CD4-positive, alpha-beta memory T cell (primary cell): ENCODE measurements around the gene SMAD5. TPM values are rescaled to one million over a fixed set of nuclear protein-coding genes. Genes with fewer than 3 reads are reported as not detected.

ENCODE experiments used
- CTCF ChIA-PET: fragments of 350-600 bp; sonication (Branson Sonifier 250); formaldehyde crosslinking; loops from one replicate; lab custom pipeline; 2021; ENCODE audit warnings: inconsistent platforms; ENCODE audit not compliant: partially characterized antibody; lab: Charles Lee
- POLR2A ChIA-PET: fragments of 350-600 bp; sonication (Branson Sonifier 250); formaldehyde crosslinking; loops from one replicate; lab custom pipeline; 2021; ENCODE audit not compliant: partially characterized antibody; lab: Charles Lee
- DNase-seq, 5 donors: peaks; one replicate each; pipeline versions ENCODE4 v3.0.0 to v3.0.0-alpha.2; 2020 to 2022; ENCODE audit warnings: mixed read lengths in 1 of 5
- H3K27ac ChIP-seq: one replicate; pipeline ENCODE4 v1.7.0; 2013; ENCODE audit warnings: low read depth, low read length
- H3K27me3 ChIP-seq: 2 replicates; pipeline ENCODE4 v1.7.0; 2013; ENCODE audit warnings: mild to moderate bottlenecking, low read length, moderate library complexity; ENCODE audit not compliant: insufficient read depth
- H3K36me3 ChIP-seq: 2 replicates; pipeline ENCODE4 v1.7.0; 2013; ENCODE audit warnings: mild to moderate bottlenecking, low read length, moderate library complexity; ENCODE audit not compliant: insufficient read depth
- H3K4me1 ChIP-seq: 2 replicates; pipeline ENCODE4 v1.7.0; 2013; ENCODE audit warnings: mild to moderate bottlenecking, low read length, moderate library complexity; ENCODE audit not compliant: insufficient read depth
- H3K4me3 ChIP-seq, 2 donors: one replicate each; pipeline ENCODE4 v1.7.0; 2013; ENCODE audit warnings: low read length in 2 of 2, mild to moderate bottlenecking in 1 of 2
- H3K9me3 ChIP-seq, 2 donors: one replicate each; pipeline ENCODE4 v1.7.0; 2013; ENCODE audit warnings: low read length in 2 of 2, control low read depth in 1 of 2; ENCODE audit not compliant: control insufficient read depth in 1 of 2
- H3K27ac Mint-ChIP-seq, 7 donors: one replicate each; pipeline ENCODE4 v1.8.0; 2020 to 2021; ENCODE audit warnings: mixed read lengths in 7 of 7, mild to moderate bottlenecking in 6 of 7, inconsistent platforms in 3 of 7, moderate library complexity in 3 of 7
- H3K27me3 Mint-ChIP-seq, 2 donors: one replicate each; pipeline ENCODE4 v1.8.0; 2020 to 2021; ENCODE audit warnings: mixed read lengths in 2 of 2
- H3K36me3 Mint-ChIP-seq, 2 donors: one replicate each; pipeline ENCODE4 v1.8.0; 2020 to 2021; ENCODE audit warnings: mixed read lengths in 2 of 2, inconsistent platforms in 1 of 2, mild to moderate bottlenecking in 1 of 2
- H3K4me1 Mint-ChIP-seq, 4 donors: one replicate each; pipeline ENCODE4 v1.8.0; 2020 to 2021; ENCODE audit warnings: mixed read lengths in 4 of 4, mild to moderate bottlenecking in 1 of 4
- H3K4me3 Mint-ChIP-seq, 8 donors: one replicate each; pipeline ENCODE4 v1.8.0; 2020 to 2021; ENCODE audit warnings: mixed read lengths in 8 of 8, mild to moderate bottlenecking in 7 of 8, moderate library complexity in 6 of 8, inconsistent platforms in 3 of 8
- H3K9me3 Mint-ChIP-seq, 8 donors: one replicate each; pipeline ENCODE4 v1.8.0; 2020 to 2021; ENCODE audit warnings: mixed read lengths in 8 of 8, mild to moderate bottlenecking in 5 of 8, inconsistent platforms in 3 of 8, moderate library complexity in 1 of 8
- intact Hi-C: fragments of 100-400 bp; cut with micrococcal nuclease; formaldehyde crosslinking; loops from one replicate; pipeline ENCODE4 v1.15.1; 2023
- polyA plus RNA-seq, 2 donors: library from polyadenylated mRNA; unstranded; fragments of 300-500 nt; fragmentation: Illumina TruSeq; gene quantifications; one replicate each; pipeline ENCODE4 v1.2.3, GENCODE V29; 2021
- total RNA-seq, 2 experiments: library from RNA; stranded (reverse); gene quantifications; one replicate each; pipeline ENCODE4 v1.2.3, GENCODE V29; 2021

SMAD5 gene
- total and polyA plus RNA-seq, 4 experiments from 2014 or later = 13.6 to 27.3 (median 19.8) TPM

- Mint-ChIP-seq H3K9me3 (no peaks in the 10 kb centered on the region), H3K4me3 (no peak overlapping the region), H3K27me3 (no peaks in the 10 kb centered on the region), H3K4me1 (peaks cover 0 to 11% (median 6%) of the 10 kb centered on the region in 4 donors), H3K36me3 (peaks cover 33 to 34% of the 10 kb centered on the region in 2 donors), H3K27ac (no peak overlapping the region)
- peaks cover 5% of the 10 kb centered on the region for H3K36me3 ChIP-seq
- DNase-seq = no peak
- H3K4me3 ChIP-seq = no peak overlapping the region
- no peaks in the 10 kb centered on the region for H3K9me3 ChIP-seq
- no peaks in the 10 kb centered on the region for H3K27me3 ChIP-seq
- ChIA-PET CTCF (no interaction called here), POLR2A (no interaction called here)
- intact Hi-C loops = no loop called here
- no peaks in the 10 kb centered on the region for H3K4me1 ChIP-seq
- no peak overlapping the region for H3K27ac ChIP-seq
Measured at GRCh38 chr5:136155761-136156160, 23.1 kb downstream of the SMAD5 start.

- POLR2A ChIA-PET = no interaction called here
- Histone ChIP-seq H3K36me3 (peaks cover 5% of the 10 kb centered on the region), H3K4me3 (no peak overlapping the region), H3K9me3 (no peaks in the 10 kb centered on the region), H3K4me1 (no peaks in the 10 kb centered on the region), H3K27me3 (no peaks in the 10 kb centered on the region), H3K27ac (no peak overlapping the region)
- Mint-ChIP-seq H3K36me3 (peaks cover 31 to 37% of the 10 kb centered on the region in 2 donors), H3K4me1 (peaks cover 0 to 10% (median 5%) of the 10 kb centered on the region in 4 donors), H3K9me3 (no peaks in the 10 kb centered on the region), H3K27me3 (no peaks in the 10 kb centered on the region), H3K4me3 (no peak overlapping the region), H3K27ac (no peak overlapping the region)
- DNase-seq = no peak
- CTCF ChIA-PET = no interaction called here
- intact Hi-C loops = no loop called here
Measured at GRCh38 chr5:136157514-136157913, 24.9 kb downstream of the SMAD5 start.

GRCh38 chr5:136159457-136159856 lies 26.8 kb downstream of the SMAD5 start:
- no peaks in the 10 kb centered on the region for H3K9me3 Mint-ChIP-seq
- H3K27me3 Mint-ChIP-seq = no peaks in the 10 kb centered on the region
- no peak overlapping the region for H3K4me3 ChIP-seq
- H3K27ac ChIP-seq = no peak overlapping the region
- H3K4me1 Mint-ChIP-seq = peaks cover 0 to 10% (median 3%) of the 10 kb centered on the region in 4 donors
- peaks cover 4% of the 10 kb centered on the region for H3K36me3 ChIP-seq
- H3K27ac Mint-ChIP-seq = no peak overlapping the region
- no peaks in the 10 kb centered on the region for H3K4me1 ChIP-seq
- H3K9me3 ChIP-seq = no peaks in the 10 kb centered on the region
- peaks cover 24 to 27% of the 10 kb centered on the region in 2 donors for H3K36me3 Mint-ChIP-seq
- no peak for DNase-seq
- intact Hi-C loops = no loop called here
- H3K4me3 Mint-ChIP-seq = no peak overlapping the region
- no peaks in the 10 kb centered on the region for H3K27me3 ChIP-seq
- CTCF ChIA-PET = no interaction called here
- POLR2A ChIA-PET = no interaction called here

GRCh38 chr5:136162008-136162407 lies 29.4 kb downstream of the SMAD5 start:
- CTCF ChIA-PET = interaction anchor here (0.9 kb wide), 1 partner anchor 79 kb away, joined by 3 read pairs; no protein-coding TSS in a partner anchor
- H3K36me3 Mint-ChIP-seq = peaks cover 5 to 11% of the 10 kb centered on the region in 2 donors
- Histone ChIP-seq H3K27ac (no peak overlapping the region), H3K4me3 (no peak overlapping the region), H3K4me1 (no peaks in the 10 kb centered on the region), H3K9me3 (no peaks in the 10 kb centered on the region), H3K27me3 (no peaks in the 10 kb centered on the region), H3K36me3 (no peaks in the 10 kb centered on the region)
- no peak for DNase-seq
- H3K27me3 Mint-ChIP-seq = no peaks in the 10 kb centered on the region
- H3K4me3 Mint-ChIP-seq = no peak overlapping the region
- intact Hi-C loops = loop anchor here (2.0 kb wide), 1 partner anchor 21 kb away; no protein-coding TSS in a partner anchor
- H3K9me3 Mint-ChIP-seq = no peaks in the 10 kb centered on the region
- H3K4me1 Mint-ChIP-seq = peaks cover 0 to 7% (median 4%) of the 10 kb centered on the region in 4 donors
- POLR2A ChIA-PET = no interaction called here
- H3K27ac Mint-ChIP-seq = no peak overlapping the region

- Histone ChIP-seq H3K9me3 (no peaks in the 10 kb centered on the region), H3K36me3 (no peaks in the 10 kb centered on the region), H3K27ac (no peak overlapping the region), H3K4me3 (no peak overlapping the region), H3K27me3 (no peaks in the 10 kb centered on the region), H3K4me1 (no peaks in the 10 kb centered on the region)
- DNase-seq = no peak
- intact Hi-C loops = no loop called here
- ChIA-PET CTCF (no interaction called here), POLR2A (no interaction called here)
- peaks cover 12 to 15% of the 10 kb centered on the region in 2 donors for H3K36me3 Mint-ChIP-seq
- H3K27me3 Mint-ChIP-seq = no peaks in the 10 kb centered on the region
- H3K4me1 Mint-ChIP-seq = peaks cover 0 to 8% (median 4%) of the 10 kb centered on the region in 4 donors
- peaks cover 0 to 1% (median 0%) of the 10 kb centered on the region in 8 donors for H3K9me3 Mint-ChIP-seq
- H3K27ac Mint-ChIP-seq = no peak overlapping the region
- H3K4me3 Mint-ChIP-seq = no peak overlapping the region
Measured at GRCh38 chr5:136164226-136164625, 31.6 kb downstream of the SMAD5 start.

- H3K27ac ChIP-seq = no peak overlapping the region
- Mint-ChIP-seq H3K4me3 (no peak overlapping the region), H3K36me3 (peaks cover 17 to 24% of the 10 kb centered on the region in 2 donors), H3K27ac (no peak overlapping the region), H3K27me3 (no peaks in the 10 kb centered on the region), H3K4me1 (peaks cover 0 to 6% (median under 1%) of the 10 kb centered on the region in 4 donors), H3K9me3 (peaks cover 0 to 1% (median 0%) of the 10 kb centered on the region in 8 donors)
- no peaks in the 10 kb centered on the region for H3K9me3 ChIP-seq
- no peak for DNase-seq
- ChIA-PET POLR2A (no interaction called here), CTCF (no interaction called here)
- no peaks in the 10 kb centered on the region for H3K36me3 ChIP-seq
- no peaks in the 10 kb centered on the region for H3K27me3 ChIP-seq
- H3K4me3 ChIP-seq = no peak overlapping the region
- H3K4me1 ChIP-seq = no peaks in the 10 kb centered on the region
- intact Hi-C loops = no loop called here
Measured at GRCh38 chr5:136166909-136167308, 34.3 kb downstream of the SMAD5 start.

- ChIA-PET CTCF (interaction anchor here (0.6 to 1.0 kb wide), 2 partner anchors 37 to 82 kb away, joined by 3 read pairs; partner anchors contain the start of gene SMAD5), POLR2A (no interaction called here)
- H3K9me3 ChIP-seq = no peaks in the 10 kb centered on the region
- peaks cover 0 to 1% (median 0%) of the 10 kb centered on the region in 8 donors for H3K9me3 Mint-ChIP-seq
- peaks cover 0 to 6% (median under 1%) of the 10 kb centered on the region in 4 donors for H3K4me1 Mint-ChIP-seq
- no peak overlapping the region for H3K4me3 ChIP-seq
- intact Hi-C loops = no loop called here
- H3K4me3 Mint-ChIP-seq = no peak overlapping the region
- no peak for DNase-seq
- H3K27ac ChIP-seq = no peak overlapping the region
- H3K36me3 Mint-ChIP-seq = peaks cover 34 to 35% of the 10 kb centered on the region in 2 donors
- no peaks in the 10 kb centered on the region for H3K27me3 ChIP-seq
- H3K27ac Mint-ChIP-seq = peak overlapping the region in 1 of 7 donors; percentile 23
- no peaks in the 10 kb centered on the region for H3K36me3 ChIP-seq
- H3K27me3 Mint-ChIP-seq = no peaks in the 10 kb centered on the region
- no peaks in the 10 kb centered on the region for H3K4me1 ChIP-seq
Measured at GRCh38 chr5:136169218-136169617, 36.6 kb downstream of the SMAD5 start.
